NK-92 (cell line): ENCODE results near the gene ST6GAL1.
"Not testable (repeated sequence)": the region's sequence is repeated elsewhere in the genome, so short reads cannot be mapped to it uniquely, and the experiment has no call there.

Experiments
- DNase-seq: peaks from one replicate; lab custom pipeline; 2025; ENCODE audit not compliant: unreplicated experiment; lab: John Stamatoyannopoulos, UW

Gene ST6GAL1

DNA sequence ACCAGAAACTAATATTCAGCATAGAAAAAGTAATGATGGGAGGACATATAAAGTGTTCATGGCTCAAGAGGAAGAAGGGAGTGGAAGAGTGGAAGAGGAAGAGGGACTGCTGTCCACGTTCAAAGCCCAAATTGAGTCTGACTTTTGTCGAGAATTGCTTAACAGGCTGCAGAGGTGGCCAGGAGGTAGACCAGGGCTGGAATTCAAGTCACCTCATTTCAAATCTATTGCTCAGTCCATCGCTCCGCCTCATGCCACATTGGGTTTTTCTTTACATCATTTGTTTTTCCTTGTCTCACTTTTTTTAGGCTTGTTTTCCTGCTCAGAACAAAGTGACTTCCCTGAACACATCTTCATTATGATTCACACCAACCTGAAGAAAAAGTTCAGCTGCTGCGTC, 112.0 kb downstream of the ST6GAL1 start:
- no peak for DNase-seq

DNA sequence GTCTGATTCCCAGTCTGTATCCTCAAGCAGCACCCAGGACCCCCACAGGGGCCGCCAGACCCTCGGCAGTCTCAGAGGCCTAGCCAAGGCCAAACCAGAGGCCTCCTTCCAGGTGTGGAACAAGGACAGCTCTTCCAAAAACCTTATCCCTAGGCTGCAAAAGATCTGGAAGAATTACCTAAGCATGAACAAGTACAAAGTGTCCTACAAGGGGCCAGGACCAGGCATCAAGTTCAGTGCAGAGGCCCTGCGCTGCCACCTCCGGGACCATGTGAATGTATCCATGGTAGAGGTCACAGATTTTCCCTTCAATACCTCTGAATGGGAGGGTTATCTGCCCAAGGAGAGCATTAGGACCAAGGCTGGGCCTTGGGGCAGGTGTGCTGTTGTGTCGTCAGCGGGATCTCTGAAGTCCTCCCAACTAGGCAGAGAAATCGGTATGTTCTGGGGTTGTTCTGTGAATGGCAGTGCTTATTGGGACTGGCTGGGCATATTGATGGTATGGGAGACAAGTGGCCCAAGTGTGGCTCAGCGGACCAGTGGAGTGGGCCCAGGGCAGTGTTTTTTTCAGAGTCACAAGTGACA, 112.6 kb downstream of the ST6GAL1 start:
- no peak for DNase-seq

DNA sequence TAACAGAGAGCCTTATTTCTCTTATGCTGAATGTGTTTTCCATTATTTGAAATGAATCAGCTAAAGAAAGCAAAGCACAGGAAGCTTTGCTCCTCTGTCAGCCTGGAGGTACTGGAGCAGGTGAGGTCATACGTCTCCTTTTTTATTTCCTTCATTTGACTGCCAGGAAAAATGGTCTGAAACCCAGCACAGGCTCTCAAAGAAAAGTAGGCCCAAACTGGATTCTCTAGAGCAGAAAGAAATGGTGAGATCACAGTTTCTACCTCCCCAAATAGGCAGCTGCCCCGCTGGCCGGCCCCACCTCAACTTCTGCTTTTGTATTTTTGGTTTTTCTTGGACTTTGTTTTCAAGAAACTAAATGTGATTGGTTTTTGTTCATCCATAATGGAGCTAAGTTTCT, 113.9 kb downstream of the ST6GAL1 start:
- no peak for DNase-seq

DNA sequence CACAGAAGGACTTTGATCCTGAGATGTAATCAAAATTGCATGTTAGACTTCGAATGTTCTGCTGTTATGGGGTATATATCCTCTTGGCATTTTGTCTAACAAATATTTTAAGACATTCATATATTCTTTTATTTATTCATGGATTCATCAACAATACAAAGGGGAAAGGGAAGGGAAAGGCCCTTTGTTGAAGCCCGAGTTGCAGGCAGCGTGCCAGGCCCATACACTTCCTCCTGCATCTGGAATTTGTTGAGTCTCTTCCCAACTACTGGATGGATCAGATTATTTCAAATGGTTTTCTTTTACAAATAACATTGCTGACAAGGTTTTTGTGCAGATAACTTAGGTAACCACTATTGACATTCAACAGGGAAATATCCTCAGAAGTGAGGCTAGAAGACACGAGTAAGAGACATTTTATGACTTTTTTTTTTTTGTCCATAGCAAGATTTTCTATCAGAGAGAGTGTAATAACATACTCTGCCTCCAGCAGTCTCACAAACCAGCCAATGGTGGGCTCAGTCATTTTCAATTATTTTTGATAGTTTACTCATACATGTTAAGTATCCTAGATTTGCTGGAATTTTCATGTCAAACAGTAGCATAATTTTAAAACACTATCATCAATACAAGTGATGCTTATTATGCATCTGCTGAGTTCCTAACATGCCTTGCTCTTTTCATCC, 114.7 kb downstream of the ST6GAL1 start:
- DNase-seq = no peak

DNA sequence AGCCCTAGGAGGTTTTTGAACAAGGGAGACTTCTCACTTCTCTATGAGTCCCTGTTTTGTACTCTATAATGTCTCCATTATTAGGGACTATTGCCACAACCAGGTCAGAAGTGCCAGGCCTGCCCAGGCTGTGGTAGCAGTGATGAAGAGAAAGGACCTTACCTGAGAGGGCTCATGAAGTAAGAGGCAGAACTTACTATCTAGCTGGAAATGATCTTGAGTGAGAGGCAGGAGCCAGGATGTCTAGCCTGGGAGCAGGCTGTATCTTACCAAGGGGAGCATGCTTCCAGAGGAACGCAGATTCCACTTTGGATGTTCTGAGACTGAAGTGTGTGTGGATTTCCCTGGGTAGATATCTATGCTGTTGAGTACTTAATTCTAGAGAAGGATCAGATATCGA, 115.7 kb downstream of the ST6GAL1 start:
- no peak for DNase-seq

DNA sequence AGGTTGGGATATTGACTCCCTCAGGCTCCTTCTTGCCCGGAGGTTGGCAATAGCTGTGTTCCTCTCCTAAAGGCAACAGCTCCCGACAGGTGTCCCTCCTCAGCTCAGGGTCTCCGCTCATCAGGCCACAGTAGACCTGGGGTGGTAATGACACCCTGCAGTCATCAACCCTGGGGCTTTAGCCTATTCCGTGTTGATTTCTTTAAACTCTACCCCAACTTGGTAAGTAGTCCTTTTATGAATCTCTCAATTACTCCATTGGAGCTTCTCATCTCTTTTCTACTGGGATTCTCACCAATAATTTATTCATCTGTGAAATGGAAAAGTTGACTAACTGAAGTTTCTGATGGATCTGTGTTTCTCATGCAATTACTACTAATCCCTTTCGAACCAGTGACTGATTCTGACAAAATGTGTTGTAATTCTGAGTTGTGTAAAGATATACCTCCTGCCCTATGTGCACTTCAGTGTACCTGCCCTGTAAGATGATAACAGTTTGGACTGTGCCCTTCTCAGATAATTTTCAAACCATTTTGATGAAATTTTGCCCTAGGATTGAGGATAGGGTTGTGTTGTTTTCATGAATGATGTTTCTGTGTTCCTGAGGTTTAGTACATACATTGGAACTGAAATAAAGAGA, 119.3 kb downstream of the ST6GAL1 start:
- no peak for DNase-seq

DNA sequence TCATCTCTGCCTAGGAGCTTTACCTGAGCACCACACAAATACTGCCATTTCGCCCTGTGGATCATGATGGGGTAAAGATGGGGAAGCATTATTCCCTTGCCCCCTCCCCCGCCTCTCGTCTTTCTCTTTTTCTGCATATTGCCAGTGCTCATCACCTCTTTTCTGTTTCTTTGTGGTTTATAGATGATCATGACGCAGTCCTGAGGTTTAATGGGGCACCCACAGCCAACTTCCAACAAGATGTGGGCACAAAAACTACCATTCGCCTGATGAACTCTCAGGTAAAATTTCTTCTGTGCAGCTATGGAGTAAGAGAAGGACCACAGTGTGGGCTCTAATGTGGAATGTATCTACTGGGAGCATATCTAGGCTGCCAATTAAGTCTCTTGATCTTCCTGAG, 120.7 kb downstream of the ST6GAL1 start:
- no peak for DNase-seq

DNA sequence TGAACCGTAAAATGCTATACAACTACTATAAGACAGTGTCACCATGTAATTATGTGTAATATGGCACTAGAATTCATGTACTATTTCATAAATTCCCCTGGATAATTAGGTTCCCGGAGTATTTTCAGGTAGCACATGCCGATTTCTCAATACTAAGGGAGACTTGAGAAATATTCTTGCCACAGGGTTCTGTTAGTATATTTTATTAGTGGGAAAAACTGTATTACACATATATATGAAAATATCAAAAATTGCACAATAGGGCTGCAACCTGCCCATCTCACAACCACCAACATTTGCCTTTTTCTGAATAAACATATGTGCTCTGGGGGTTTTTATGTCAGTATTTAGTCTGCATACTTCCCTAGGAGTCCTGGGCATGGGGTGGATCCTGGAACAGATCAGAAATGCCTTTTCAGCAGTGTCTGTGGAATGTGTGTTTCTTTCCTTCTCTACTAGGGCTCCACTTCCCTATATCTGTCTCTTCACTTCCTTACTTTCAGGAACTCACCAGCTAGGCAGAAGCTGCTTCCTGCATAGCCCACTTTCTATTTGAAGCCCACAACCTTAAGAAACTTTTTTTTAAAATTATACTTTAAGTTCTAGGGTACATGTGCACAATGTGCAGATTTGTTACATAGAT, 121.5 kb downstream of the ST6GAL1 start:
- no peak for DNase-seq

DNA sequence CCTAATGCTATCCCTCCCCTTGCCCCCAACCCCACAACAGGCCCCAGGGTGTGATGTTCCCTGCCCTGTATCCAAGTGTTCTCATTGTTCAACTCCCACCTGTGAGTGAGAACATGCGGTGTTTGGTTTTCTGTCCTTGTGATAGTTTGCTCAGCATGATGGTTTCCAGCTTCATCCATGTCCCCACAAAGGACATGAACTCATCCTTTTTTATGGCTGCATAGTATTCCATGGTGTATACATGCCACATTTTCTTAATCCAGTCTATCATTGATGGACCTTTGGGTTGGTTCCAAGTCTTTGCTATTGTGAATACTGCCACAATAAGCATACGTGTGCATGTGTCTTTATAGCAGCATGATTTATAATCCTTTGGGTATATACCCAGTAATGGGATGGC, 122.1 kb downstream of the ST6GAL1 start:
- not testable (repeated sequence) for DNase-seq

DNA sequence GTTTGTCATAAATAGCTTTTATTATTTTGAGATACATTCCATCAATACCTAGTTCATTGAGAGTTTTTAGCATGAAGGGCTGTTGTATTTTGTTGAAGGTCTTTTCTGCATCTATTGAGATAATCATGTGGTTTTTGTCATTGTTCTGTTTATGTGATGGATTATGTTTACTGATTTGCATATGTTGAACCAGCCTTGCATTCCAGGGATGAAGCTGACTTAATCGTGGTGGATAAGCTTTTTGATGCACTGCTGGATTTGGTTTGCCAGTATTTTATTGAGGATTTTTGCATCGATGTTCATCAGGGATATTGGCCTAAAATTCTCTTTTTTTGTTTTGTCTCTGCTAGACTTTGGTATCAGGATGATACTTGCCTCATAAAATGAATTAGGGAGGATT, 124.1 kb downstream of the ST6GAL1 start:
- DNase-seq = not testable (repeated sequence)

DNA sequence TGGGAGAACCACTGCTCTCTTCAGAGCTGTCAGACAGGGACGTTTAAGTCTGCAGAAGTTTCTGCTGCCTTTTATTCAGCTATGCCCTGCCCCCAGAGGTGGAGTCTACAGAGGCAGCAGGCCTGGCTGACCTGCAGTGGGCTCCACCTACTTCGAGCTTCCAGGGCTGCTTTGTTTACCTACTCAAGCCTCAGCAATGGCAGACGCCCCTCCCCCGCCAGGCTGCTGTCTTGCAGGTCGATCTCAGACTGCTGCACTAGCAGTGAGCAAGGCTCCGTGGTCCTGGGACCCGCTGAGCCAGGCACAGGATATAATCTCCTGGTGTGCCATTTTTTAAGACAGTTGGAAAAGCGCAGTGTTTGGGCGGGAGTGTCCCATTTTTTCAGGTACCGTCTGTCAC, 127.5 kb downstream of the ST6GAL1 start:
- not testable (repeated sequence) for DNase-seq

DNA sequence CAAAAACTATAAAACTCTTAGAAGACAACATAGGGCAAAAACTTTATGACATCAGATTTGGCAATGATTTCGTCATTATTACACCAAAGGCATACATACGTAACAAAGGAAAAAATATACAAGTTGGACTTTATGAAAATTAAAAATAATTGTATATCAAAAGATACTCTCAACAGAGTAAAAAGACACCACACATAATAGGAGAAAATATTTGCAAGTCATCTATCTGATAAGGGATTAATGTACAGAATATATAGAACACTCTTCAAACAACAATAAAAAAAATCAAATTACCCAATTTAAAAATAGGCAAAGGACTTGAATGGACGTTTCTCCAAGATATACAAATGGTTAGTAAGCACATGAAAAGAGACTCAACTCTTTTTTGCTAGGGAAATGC, 131.4 kb downstream of the ST6GAL1 start:
- DNase-seq = no peak

DNA sequence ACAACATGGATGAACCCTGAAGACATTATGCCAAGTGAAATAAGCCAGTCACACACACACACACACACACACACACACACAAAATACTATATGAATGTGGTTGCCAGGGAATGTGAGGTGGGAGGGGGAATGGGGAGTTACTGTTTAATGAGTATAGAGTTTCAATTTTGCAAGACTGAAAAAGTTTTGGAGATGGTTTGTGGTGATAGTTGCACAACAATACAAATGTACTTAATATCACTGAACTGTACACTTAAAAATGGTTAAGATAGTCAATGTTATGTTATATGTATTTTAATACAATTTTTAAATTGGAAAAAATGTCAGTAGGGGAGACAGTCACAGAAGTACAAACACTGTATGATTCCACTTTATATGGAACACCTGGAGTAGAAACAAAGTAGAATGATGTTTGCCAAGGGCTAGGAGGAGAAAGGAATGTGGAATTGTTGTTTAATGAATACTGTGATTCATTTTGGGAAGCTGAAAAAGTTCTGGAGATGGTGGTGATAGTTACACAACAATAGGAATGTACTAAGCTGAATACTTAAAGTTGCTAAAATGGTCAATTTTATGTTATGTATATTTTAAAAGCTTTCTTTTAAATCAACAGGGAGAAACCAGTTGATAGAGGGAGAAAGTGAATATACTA, 132.3 kb downstream of the ST6GAL1 start:
- no peak for DNase-seq

DNA sequence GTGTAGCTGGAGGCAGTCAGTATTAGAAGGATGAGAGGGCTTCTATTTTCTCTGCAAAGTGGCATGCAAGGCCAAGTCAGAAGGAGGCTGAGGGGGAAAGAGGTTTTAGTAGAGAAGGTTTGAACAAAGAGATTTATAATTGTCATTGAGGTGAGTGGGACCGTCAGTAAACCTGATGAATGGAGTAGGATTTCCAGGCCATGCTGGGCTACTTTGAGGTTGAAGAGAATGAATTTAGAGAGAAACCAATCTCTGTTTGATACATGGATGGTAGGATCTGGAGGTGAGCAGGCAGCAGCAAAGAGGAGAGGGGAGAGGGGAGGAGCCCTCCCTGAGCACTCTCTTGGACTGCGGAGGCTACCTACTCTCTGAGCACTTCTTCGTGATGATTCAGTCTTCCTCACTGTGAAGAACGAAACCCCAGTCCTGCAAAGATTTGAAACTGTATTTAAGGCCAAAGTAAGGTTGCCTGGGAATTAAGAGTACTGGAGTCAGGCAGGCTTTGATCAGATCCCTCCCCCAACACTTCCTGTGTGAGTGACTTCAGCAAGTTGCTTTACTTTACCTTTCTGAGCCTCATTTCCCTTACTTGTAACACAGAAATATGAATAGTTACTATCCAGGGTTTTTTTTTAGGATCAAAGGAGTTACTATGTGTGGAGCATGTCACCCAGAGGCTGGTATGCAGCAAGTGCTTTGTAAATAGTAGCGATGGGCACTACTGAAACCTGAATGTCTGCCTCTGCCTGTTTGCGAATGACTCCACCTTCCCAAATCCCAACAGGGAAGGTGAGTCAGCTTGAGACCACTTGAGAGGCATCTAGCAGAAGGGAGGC, 133.2 kb downstream of the ST6GAL1 start:
- DNase-seq = no peak

DNA sequence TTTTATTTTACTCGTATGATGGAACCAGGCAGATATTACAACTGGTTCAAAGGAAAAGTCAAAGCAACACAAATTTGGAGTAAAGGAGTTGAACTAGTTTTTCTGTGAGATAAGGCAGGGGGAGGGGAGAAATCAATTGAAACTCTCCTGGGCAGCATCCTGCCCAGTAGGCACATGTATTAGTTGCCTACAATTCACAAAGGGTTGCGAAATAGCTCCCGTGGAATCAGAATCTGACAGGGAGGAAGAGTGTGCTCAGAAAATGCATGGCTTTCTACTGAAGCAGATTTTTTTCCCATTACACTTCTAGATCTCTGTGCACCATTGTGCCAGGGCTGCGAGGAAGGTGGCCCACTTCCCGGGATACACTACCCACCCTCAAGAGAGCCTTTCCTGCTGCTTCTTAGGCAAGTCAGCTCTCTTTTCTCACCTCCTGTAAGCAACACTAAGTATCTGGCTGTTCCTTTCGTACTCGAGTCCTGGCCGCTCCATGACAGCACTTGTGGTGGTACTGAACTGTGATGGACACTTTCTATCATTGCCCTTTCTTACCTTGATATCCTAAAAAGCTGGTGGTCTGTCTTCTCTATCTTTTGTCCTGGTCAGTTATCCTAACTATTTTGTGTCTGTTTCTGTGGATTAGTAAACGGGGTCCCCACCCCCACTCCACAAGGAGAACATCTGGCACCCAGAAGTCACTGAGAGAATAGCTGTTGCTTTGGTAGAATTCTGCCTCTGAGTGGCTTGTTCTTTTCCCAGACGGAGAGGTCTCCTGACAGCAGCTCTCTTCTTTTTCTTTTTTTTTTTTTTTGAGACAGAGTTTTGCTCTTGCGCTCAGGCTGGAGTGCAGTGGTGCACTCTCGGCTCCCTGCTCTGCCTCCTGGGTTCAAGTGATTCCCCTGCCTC, 134.1 kb downstream of the ST6GAL1 start:
- no peak for DNase-seq

DNA sequence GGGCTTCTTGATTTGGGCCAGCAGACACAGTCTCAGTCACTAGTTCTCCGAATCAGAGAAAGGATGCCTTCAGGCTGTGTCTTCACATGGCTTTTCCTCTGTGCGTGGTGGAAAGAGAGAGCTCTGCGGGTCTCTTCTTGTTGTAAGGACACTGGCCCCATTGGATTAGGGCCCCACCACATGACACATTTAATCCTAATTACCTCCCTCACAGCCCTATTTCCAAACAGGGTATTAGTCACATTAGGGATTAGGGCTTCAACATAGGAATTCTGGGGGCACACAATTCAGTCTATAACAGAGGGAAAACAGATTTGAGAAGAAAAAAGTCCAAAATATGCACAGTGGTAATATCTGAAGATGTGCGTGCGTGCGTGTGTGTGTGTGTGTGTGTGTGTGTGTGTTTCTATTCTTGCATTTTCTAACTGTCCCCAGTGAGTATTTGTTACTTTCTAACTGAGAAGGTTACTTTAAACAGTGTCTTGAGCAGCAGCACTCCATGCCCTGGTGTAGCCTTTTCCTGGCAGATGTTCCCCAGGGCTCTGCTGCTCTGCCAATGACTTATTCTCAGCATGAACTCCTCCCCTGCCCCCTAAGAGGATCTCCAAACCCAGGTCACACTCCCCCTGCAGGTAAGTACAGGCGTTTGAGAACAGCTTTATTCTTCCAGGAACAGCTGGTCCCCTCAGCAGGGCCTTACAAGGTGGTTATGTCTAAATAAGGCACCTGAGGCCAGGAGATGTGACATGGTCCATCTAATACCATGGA, 136.1 kb downstream of the ST6GAL1 start:
- no peak for DNase-seq

DNA sequence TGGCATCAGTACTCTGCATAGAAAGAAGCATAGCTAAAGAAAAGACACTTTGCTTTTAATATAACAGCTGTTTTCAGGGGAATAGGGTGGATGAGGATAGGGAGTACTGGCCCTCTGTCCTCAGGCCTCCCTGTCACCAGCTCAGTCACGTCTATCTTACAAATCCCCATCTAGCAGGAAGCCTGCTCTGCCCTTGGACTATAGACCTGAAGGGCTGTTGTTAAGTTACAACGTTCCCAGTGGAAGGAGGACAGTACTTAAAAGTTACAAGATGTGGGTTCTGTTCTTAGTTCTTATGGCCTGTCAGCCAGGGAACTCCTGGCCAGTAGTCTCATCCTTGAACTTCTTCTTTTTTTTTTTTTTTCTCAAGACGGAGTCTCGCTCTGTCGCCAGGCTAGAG, 138.5 kb downstream of the ST6GAL1 start:
- DNase-seq = no peak

DNA sequence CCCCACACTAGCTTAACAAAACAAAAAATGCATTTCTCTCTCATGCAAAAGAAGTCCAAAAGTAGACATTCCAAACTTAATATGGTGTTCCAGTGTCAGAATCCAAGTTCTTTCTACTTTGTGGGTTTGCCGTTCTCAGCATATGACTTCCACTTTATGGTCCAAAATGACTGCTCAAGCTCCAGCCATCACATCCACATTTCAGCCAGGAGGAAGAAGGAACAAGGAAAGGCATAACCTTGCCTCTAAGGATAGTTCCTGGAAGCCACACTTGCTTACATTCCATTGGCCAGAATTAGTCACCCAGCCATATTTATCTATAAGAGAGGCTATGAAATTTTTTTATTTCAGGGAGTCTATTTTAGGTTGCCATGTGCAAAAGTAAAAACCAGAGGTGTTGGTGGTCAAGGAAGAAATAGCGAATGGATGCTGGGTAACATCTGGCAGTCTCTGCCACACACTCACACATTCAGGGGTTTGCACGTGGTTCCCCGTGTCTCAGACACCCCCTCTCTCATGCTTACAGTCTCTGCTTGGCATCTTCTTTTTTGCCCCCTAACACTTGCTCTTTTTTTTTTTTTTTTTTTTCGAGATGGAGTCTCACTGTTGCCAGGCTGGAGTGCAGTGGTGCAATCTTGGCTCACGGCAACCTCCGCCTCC, 139.7 kb downstream of the ST6GAL1 start:
- DNase-seq = no peak
